GM12878 (cell line): Measurements from ENCODE around the gene P2RX7. TPM values are rescaled to one million over a fixed set of nuclear protein-coding genes. Genes with fewer than 3 reads are reported as not detected.

ENCODE experiments used
- ATAC-seq: fragments of 200-7000 bp; cut with Tn5 transposase; 3 replicates; pipeline ENCODE4 v1.9.1; 2020; ENCODE audit warnings: mild to moderate bottlenecking, moderate library complexity
- BruUV-seq: library from RNA; stranded (reverse); fragments of 400-500 nt; replicated peaks from 2 replicates; lab custom pipeline; 2021; lab: Mats Ljungman, UMichigan
- CTCF ChIA-PET: fragments of 300-600 bp; sonication (Branson Sonifier 250); formaldehyde crosslinking; extraction: SDS; loops from one replicate; lab custom pipeline; 2021; ENCODE audit warnings: inconsistent platforms; lab: Yijun Ruan, JAX
- POLR2A ChIA-PET: fragments of 350-600 bp; formaldehyde crosslinking; extraction: SDS; loops from one replicate; lab custom pipeline; 2021; ENCODE audit warnings: inconsistent platforms; lab: Charles Lee
- RAD21 ChIA-PET: fragments of 300-600 bp; sonication (Branson Sonifier 250); formaldehyde crosslinking; loops from one replicate; lab custom pipeline; 2023; ENCODE audit warnings: antibody characterized with exemption; ENCODE audit not compliant: unreplicated experiment; lab: Charles Lee
- SMC1A ChIA-PET: fragments of 300-600 bp; sonication (Branson Sonifier 250); formaldehyde crosslinking; loops from one replicate; lab custom pipeline; 2023; ENCODE audit not compliant: unreplicated experiment, uncharacterized antibody; lab: Charles Lee
- DNase-seq: peaks from one replicate; pipeline ENCODE4 v3.0.0-alpha.2; 2011; ENCODE audit warnings: low read depth, low spot score
- FAIRE-seq: peaks from 3 replicates; lab custom pipeline; 2011; peaks lifted over from hg19 to GRCh38; lab: Jason Lieb, UNC
- H2AFZ ChIP-seq: 2 replicates; pipeline ENCODE4 v1.6.0; 2011; ENCODE audit warnings: low read depth, low read length, control low read depth; ENCODE audit not compliant: control insufficient read depth
- H3K27ac ChIP-seq: 2 replicates; pipeline ENCODE4 v1.5.1; 2011; ENCODE audit warnings: control low read depth; ENCODE audit not compliant: control insufficient read depth, insufficient read depth
- H3K27me3 ChIP-seq, 2 experiments: replicated peaks in 1 of 2; 2 replicates each; pipeline versions ENCODE4 v1.6.0 to v1.6.1; 2011; ENCODE audit warnings: low read length in 1 of 2; ENCODE audit not compliant: control insufficient read depth in 2 of 2, insufficient read depth in 2 of 2
- H3K36me3 ChIP-seq, 2 experiments: 2 replicates each; pipeline ENCODE4 v1.5.1; 2011; ENCODE audit warnings: low read length in 1 of 2; ENCODE audit not compliant: control insufficient read depth in 2 of 2, insufficient read depth in 2 of 2
- H3K4me1 ChIP-seq: 2 replicates; pipeline ENCODE4 v1.6.1; 2011; ENCODE audit warnings: mild to moderate bottlenecking, low read length, moderate library complexity, mixed read lengths; ENCODE audit not compliant: control insufficient read depth, insufficient read depth
- H3K4me2 ChIP-seq: 2 replicates; pipeline ENCODE4 v1.6.0; 2011; ENCODE audit warnings: control low read depth; ENCODE audit not compliant: control insufficient read depth, insufficient read depth
- H3K4me3 ChIP-seq: fragments of 200-600 bp; sonication (generic); 2 replicates; pipeline ENCODE4 v1.5.1; 2016
- H3K79me2 ChIP-seq: 2 replicates; pipeline ENCODE4 v1.6.0; 2011; ENCODE audit warnings: low read length; ENCODE audit not compliant: control insufficient read depth, insufficient read depth
- H3K9ac ChIP-seq: 2 replicates; pipeline ENCODE4 v1.8.0; 2011; ENCODE audit warnings: low read length, control low read depth, mixed read lengths; ENCODE audit not compliant: control insufficient read depth, insufficient read depth
- H3K9me3 ChIP-seq: replicated peaks from 3 replicates; pipeline ENCODE4 v1.5.1; 2011; ENCODE audit warnings: mild to moderate bottlenecking, low read length; ENCODE audit not compliant: control insufficient read depth, insufficient read depth
- H4K20me1 ChIP-seq: 2 replicates; pipeline ENCODE4 v1.6.0; 2011; ENCODE audit not compliant: control insufficient read depth, insufficient read depth
- RELB ChIP-seq: fragments of 450-650 bp; IDR thresholded peaks from 2 replicates; pipeline ENCODE4 v1.6.1; 2017; ENCODE audit warnings: low read depth, mild to moderate bottlenecking, moderate library complexity
- ZNF24 ChIP-seq: fragments of 450-650 bp; IDR thresholded peaks from 2 replicates; pipeline ENCODE4 v1.6.1; 2017; ENCODE audit warnings: antibody characterized with exemption, mild to moderate bottlenecking
- WGBS: methylation state at CpG from one replicate; pipeline ENCODE4 v1.1.6; 2016; ENCODE audit warnings: low lambda C conversion rate; ENCODE audit not compliant: insufficient replicate concordance, insufficient coverage; ENCODE audit errors: missing lambda C conversion rate; 5-methylcytosine and 5-hydroxymethylcytosine counted together
- in situ Hi-C: fragments of 300-500 bp; cut with MboI; formaldehyde crosslinking; loops from 9 replicates; pipeline ENCODE4 v1.14.3; 2018; ENCODE audit warnings: mixed read lengths
- intact Hi-C: fragments of 100-400 bp; cut with micrococcal nuclease; formaldehyde crosslinking; loops from one replicate; pipeline ENCODE4 v1.14.2; 2022; ENCODE audit not compliant: unreplicated experiment
- polyA plus RNA-seq, 11 experiments: library from polyadenylated mRNA; depleted of rRNA in 4 of 11; unstranded in 6 of 11; stranded (reverse) in 5 of 11; fragments of >200 nt; fragmentation: Nextera tagmentation in 4 of 11; fragmentation: Illumina TruSeq in 1 of 11; extraction: Ambion mirVana in 4 of 11; extraction: Trizol in 1 of 11; gene quantifications; 1 replicate in 1 of 11; 2 replicates in 10 of 11; pipeline versions ENCODE4 v1.2.1 to v1.2.3, GENCODE V29; 2011 to 2016; ENCODE audit warnings: inconsistent platforms in 2 of 11, missing spikeins in 2 of 11, low read depth in 1 of 11
- total RNA-seq, 4 experiments: library from RNA; depleted of rRNA in 3 of 4; stranded (reverse); fragments of >200 nt in 3 of 4; fragmentation: Illumina TruSeq in 1 of 4; extraction: Trizol in 1 of 4; gene quantifications; 2 replicates each; pipeline versions ENCODE4 v1.2.1 to v1.2.3, GENCODE V29; 2013 to 2021

The P2RX7 gene
- total and polyA plus RNA-seq, 10 of the 15 experiments (the other 5 are each of a cell fraction or from before 2014, with no cell fraction given), result 0.74 to 2.6 (median 1.5) TPM

GRCh38 chr12:121130866-121131373, 1.8 kb upstream of the P2RX7 start:
- CTCF ChIA-PET, result interaction anchor here (0.9 kb wide), 1 partner anchor 71 kb away, joined by 4 read pairs; no protein-coding TSS in a partner anchor
- peaks cover 28% of the 10 kb centered on the region for H3K4me1 ChIP-seq

More at GRCh38 chr12:121130866-121131373, 1.8 kb upstream of the P2RX7 start:
- BruUV-seq, result no TSS peak
- ChIA-PET SMC1A (interaction anchor here (1.8 to 2.6 kb wide), 3 partner anchors 13 to 83 kb away, joined by 4 to 10 read pairs (median 10); no protein-coding TSS in a partner anchor), RAD21 (no interaction called here), POLR2A (interaction anchor here (2.8 kb wide), 1 partner anchor 13 kb away, joined by 11 read pairs; no protein-coding TSS in a partner anchor)
- intact Hi-C loops, result loop anchor here (5.0 kb wide), 1 partner anchor 81 kb away; the partner anchor contains the start of gene P2RX4
- WGBS, result 84% methylated on average over 6 of the region's 6 CpGs
- Histone ChIP-seq H3K27ac (no peak overlapping the region), H3K9me3 (no peaks in the 10 kb centered on the region), H4K20me1 (no peaks in the 10 kb centered on the region), H3K4me3 (no peak overlapping the region), H3K36me3 (no peaks in the 10 kb centered on the region), H2AFZ (no peak overlapping the region), H3K27me3 (no peaks in the 10 kb centered on the region), H3K4me2 (no peak overlapping the region), H3K79me2 (no peaks in the 10 kb centered on the region), H3K9ac (no peak overlapping the region)
- no peak for DNase-seq
- FAIRE-seq, result no peak
- ATAC-seq, result no peak
- in situ Hi-C loops, result no loop called here
- TF ChIP-seq RELB (no peak), ZNF24 (no peak)
